Measurements from ENCODE around the gene ALK. TPM values are rescaled to one million over a fixed set of nuclear protein-coding genes. Genes with fewer than 3 reads are reported as not detected.

The ALK gene
- total RNA-seq, 2 donors from 2014 or later, result not detected

DNA sequence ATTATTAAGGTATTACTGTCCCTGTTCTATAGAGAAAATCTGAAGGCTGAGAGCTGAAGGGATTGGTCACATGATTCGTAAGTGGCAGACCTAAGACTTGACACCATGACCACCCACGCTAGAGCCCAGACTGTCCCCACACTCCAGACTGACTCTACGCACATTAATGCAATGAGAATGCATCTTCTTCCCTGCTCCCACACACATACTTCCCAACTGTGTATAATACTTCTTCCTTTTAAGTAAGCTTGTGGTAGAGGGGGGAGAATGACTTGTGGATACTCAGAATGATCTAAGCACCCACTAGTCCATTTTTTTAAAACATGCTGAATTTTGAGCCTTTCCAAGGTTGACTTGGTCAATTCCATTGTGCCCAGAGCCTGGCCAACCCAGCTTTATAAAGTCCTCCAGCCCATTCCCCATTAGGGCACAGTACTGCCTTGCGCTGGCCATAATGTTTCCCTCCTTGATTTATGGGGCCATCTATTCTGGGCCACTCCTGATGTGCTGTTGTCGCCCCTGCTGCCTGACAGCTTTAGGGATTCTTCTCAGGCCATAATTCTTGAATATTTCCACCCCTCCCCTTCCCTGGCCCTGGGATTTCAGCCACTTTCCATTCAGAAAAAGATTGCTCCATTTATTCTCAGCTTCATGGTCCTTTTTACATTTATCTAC is 28.7 kb downstream of the ALK start:
- no peaks in the 10 kb centered on the region for H3K4me1 Mint-ChIP-seq
- H3K27me3 Mint-ChIP-seq, result peaks cover 53% of the 10 kb centered on the region
- ATAC-seq, result no peak

DNA sequence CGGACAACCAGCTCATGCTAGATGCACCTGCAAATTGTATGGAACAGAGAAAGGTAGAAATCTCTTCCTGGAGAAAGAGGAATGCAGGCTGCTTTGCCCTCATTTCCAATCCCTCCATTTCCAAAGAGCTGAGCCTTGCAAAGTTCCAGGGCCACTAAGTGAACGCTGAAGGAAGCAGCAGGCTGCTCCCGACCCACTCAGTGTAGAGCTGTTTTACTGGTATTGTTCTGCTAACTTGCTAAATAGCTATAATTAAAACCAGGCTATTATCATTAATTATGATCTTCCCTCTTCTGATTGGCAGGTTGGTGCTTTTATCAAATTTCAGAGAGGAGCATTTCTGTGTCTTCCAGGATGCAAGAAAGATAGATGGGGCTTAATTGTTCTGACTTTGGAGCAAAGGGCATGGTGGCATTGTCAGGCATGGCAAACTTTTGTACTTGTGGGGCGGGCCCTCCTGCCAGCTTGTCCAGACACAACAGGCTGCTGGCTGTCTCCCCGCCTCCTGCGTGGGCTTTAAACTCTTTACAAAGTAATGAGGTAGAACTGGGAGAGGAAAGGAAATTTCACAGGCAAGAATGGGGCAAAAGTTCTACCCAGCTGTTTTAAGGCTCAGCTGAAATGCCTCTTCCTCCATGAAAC is 40.2 kb downstream of the ALK start:
- no peak overlapping the region for H3K27ac Mint-ChIP-seq
- no peaks in the 10 kb centered on the region for H3K9me3 ChIP-seq (ENCODE audit: control insufficient read depth, low read length, poor library complexity, severe bottlenecking)
- DNase-seq (no peak), ATAC-seq (no peak)
- peaks cover 18% of the 10 kb centered on the region for H3K27me3 Mint-ChIP-seq
- no peak overlapping the region for H3K4me3 Mint-ChIP-seq
- H3K4me1 Mint-ChIP-seq, result no peaks in the 10 kb centered on the region
- H3K36me3 Mint-ChIP-seq (ENCODE audit: low read depth), result no peaks in the 10 kb centered on the region

More for the DNA sequence above, 28.7 kb downstream of the ALK start:
- no peaks in the 10 kb centered on the region for H3K9me3 ChIP-seq (ENCODE audit: control insufficient read depth, low read length, poor library complexity, severe bottlenecking)
- no peak for DNase-seq
- H3K36me3 Mint-ChIP-seq (ENCODE audit: low read depth), result peaks cover 7% of the 10 kb centered on the region
- H3K27ac Mint-ChIP-seq, result no peak overlapping the region
- no peak overlapping the region for H3K4me3 Mint-ChIP-seq

DNA sequence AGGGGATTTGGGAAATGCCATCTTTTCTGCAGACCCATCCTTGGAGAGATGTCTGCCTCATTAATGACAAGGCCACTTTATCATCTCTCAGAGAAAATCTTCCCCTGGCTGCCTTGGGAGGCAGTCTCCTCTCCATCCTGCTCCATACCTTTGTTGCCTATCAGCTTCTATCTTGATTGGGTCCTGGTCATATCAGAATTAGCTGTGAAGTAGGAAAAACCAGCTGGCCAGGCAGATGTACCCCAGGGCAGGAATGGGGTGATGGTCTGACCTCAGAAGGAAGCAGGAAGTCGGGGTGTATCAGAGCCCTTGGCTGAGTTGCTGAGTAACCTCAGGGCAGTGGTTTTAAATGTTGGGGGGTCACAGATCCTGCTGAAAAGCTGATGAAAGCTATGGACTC is 41.3 kb downstream of the ALK start:
- DNase-seq (no peak), ATAC-seq (no peak)
- H3K9me3 ChIP-seq (ENCODE audit: control insufficient read depth, low read length, poor library complexity, severe bottlenecking), result no peaks in the 10 kb centered on the region
- H3K4me1 Mint-ChIP-seq, result no peaks in the 10 kb centered on the region
- peaks cover 18% of the 10 kb centered on the region for H3K27me3 Mint-ChIP-seq
- no peaks in the 10 kb centered on the region for H3K36me3 Mint-ChIP-seq (ENCODE audit: low read depth)
- no peak overlapping the region for H3K4me3 Mint-ChIP-seq
- H3K27ac Mint-ChIP-seq, result no peak overlapping the region

DNA sequence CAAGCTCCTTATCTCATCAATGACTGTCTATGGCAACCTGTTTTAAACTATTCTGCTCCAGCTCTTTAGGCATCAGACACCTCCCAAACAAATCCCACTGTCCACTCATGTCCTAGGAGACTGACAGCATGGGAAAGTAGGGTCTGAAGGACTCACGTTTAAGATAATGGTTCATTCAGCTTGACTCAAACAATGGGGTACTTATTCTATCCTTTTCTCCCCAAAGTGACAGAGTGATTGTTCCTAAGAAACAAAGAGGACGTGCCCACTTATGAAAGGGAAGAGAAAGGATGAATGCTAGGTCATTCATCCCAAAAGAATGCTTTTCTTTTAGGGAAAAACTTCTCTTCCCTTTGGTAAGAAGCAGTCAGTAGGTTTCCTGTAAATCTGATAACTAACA is 41.9 kb downstream of the ALK start:
- H3K4me3 Mint-ChIP-seq, result no peak overlapping the region
- H3K27me3 Mint-ChIP-seq, result peaks cover 18% of the 10 kb centered on the region
- ATAC-seq (no peak), DNase-seq (no peak)
- no peak overlapping the region for H3K27ac Mint-ChIP-seq
- H3K9me3 ChIP-seq (ENCODE audit: control insufficient read depth, low read length, poor library complexity, severe bottlenecking), result no peaks in the 10 kb centered on the region
- no peaks in the 10 kb centered on the region for H3K36me3 Mint-ChIP-seq (ENCODE audit: low read depth)
- no peaks in the 10 kb centered on the region for H3K4me1 Mint-ChIP-seq

DNA sequence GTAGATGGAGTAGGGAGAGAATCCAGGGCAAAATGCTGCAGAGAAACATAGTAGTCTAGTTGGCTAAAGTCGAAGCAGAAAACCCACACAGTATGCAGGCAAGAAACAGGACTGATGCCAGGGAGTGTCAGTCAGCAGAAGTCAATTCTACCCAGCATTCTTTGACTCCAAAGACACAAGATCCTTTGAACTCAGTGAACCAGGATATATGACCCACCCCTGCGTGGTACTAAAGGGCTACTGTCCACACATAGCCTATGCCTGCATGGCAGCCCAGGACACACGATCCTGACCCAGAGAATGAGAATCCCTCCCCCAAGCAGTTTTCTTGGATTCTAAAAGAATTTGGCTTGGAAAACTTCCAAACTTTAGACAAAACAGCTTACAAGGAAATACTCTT is 42.5 kb downstream of the ALK start:
- no peaks in the 10 kb centered on the region for H3K36me3 Mint-ChIP-seq (ENCODE audit: low read depth)
- H3K4me1 Mint-ChIP-seq, result no peaks in the 10 kb centered on the region
- no peak overlapping the region for H3K4me3 Mint-ChIP-seq
- H3K9me3 ChIP-seq (ENCODE audit: control insufficient read depth, low read length, poor library complexity, severe bottlenecking), result no peaks in the 10 kb centered on the region
- H3K27ac Mint-ChIP-seq, result no peak overlapping the region
- ATAC-seq, result no peak
- DNase-seq, result no peak
- peaks cover 18% of the 10 kb centered on the region for H3K27me3 Mint-ChIP-seq

DNA sequence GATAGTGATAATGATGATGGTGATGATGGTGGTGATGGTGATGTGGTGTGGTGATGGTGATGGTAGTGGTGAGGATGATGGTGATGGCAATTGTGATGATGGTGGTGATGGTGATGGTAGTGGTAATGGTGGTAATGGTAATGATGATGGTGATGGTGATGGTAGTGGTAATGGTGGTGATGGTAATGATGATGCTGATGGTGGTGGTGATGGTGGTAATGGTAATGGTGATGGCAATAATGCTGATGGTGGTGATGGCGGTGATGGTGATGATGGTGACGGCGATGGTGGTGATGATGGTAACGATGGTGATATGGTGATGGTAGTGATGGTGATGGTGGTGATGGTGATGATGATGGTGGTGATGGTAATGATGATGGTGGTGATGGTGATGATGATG is 45.0 kb downstream of the ALK start:
- H3K9me3 ChIP-seq (ENCODE audit: control insufficient read depth, low read length, poor library complexity, severe bottlenecking), result no peaks in the 10 kb centered on the region
- DNase-seq (no peak), ATAC-seq (no peak)
- Mint-ChIP-seq H3K4me1 (no peaks in the 10 kb centered on the region), H3K27me3 (peaks cover 13% of the 10 kb centered on the region), H3K4me3 (no peak overlapping the region), H3K27ac (no peak overlapping the region), H3K36me3 (ENCODE audit: low read depth) (no peaks in the 10 kb centered on the region)

DNA sequence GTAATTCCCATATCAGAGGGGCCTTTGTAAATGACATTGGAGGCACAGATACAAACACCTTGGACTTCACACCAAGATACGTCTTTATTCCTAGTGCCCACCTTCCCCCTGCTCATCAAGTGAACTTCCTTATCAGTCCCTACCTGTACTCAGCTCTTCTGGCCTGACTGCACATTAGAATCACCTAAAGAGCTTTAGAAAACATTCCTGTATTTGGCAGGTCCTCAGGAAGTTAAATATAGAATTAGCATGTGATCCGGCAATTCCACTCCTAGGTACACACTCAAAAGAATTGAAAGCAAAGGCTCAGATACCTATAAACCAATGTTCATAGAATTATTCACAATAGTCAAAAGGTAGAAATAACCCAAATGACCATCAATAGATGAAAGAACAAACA is 46.6 kb downstream of the ALK start:
- Mint-ChIP-seq H3K36me3 (ENCODE audit: low read depth) (no peaks in the 10 kb centered on the region), H3K27ac (no peak overlapping the region), H3K27me3 (peaks cover 11% of the 10 kb centered on the region), H3K4me1 (no peaks in the 10 kb centered on the region), H3K4me3 (no peak overlapping the region)
- no peaks in the 10 kb centered on the region for H3K9me3 ChIP-seq (ENCODE audit: control insufficient read depth, low read length, poor library complexity, severe bottlenecking)
- DNase-seq, result no peak
- ATAC-seq, result no peak

DNA sequence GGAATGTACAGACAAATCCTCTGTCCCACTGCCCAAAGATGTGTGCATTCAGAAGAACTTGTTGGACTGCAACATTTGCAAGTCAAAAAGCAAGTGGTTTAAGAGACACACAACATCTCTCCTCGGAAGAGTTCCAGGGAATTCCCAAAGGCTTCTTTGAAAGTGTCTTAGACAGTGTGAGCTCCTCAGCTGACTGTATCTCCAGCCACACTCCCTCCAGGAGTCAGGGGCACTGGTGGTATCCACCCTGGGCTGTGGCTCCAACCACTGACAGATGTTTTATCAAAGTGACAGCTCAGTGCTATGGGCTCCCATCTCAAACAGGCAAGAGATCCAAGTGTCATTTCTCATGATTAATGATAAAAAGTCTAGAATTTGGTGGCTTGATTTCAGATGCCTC is 48.5 kb downstream of the ALK start:
- no peaks in the 10 kb centered on the region for H3K36me3 Mint-ChIP-seq (ENCODE audit: low read depth)
- peaks cover 6% of the 10 kb centered on the region for H3K27me3 Mint-ChIP-seq
- H3K9me3 ChIP-seq (ENCODE audit: control insufficient read depth, low read length, poor library complexity, severe bottlenecking), result no peaks in the 10 kb centered on the region
- no peak overlapping the region for H3K27ac Mint-ChIP-seq
- no peaks in the 10 kb centered on the region for H3K4me1 Mint-ChIP-seq
- no peak for DNase-seq
- H3K4me3 Mint-ChIP-seq, result no peak overlapping the region
- ATAC-seq, result no peak

DNA sequence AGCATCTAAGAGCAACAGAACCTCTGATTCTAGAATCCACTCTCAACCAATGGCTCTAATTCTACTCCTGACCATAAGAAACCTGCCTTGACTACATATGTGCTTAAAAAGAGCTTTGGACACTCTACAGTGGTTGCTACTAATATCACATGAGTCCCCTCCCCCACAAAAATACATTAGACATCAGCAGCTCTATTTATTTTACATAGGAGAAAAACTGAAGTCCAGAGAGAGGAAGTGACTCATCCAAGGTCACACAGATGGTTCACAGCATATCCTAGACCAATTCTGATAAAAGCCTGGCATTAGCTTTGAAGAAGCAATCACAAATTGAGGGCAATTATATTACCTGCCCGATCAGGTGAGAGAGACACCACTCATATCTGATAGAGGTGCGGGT is 49.8 kb downstream of the ALK start:
- no peaks in the 10 kb centered on the region for H3K9me3 ChIP-seq (ENCODE audit: control insufficient read depth, low read length, poor library complexity, severe bottlenecking)
- Mint-ChIP-seq H3K4me3 (no peak overlapping the region), H3K27me3 (peaks cover 9% of the 10 kb centered on the region), H3K27ac (no peak overlapping the region), H3K36me3 (ENCODE audit: low read depth) (no peaks in the 10 kb centered on the region), H3K4me1 (no peaks in the 10 kb centered on the region)
- DNase-seq (no peak), ATAC-seq (no peak)

DNA sequence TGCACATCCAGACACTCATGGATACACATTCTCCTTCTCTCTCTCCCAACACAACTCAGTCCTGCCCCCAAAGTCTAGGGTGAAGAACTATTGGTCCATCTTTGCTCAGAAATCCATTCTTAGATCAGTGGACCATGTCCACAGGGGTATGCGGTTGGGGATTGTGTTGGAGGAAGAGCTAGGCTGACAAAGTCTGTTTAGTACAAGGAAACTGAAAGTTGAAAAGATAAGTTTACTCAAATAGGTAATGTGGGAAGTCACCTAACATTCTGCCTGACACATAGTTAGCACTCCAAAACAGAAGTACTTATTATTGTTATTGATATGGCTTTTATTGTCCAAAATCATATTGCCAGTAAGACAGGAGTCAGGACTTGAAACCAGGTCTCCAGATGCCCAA is 55.9 kb downstream of the ALK start:
- DNase-seq (no peak), ATAC-seq (no peak)
- no peak overlapping the region for H3K27ac Mint-ChIP-seq
- no peak overlapping the region for H3K4me3 Mint-ChIP-seq
- H3K27me3 Mint-ChIP-seq, result peaks cover 29% of the 10 kb centered on the region
- no peaks in the 10 kb centered on the region for H3K36me3 Mint-ChIP-seq (ENCODE audit: low read depth)
- no peaks in the 10 kb centered on the region for H3K9me3 ChIP-seq (ENCODE audit: control insufficient read depth, low read length, poor library complexity, severe bottlenecking)
- H3K4me1 Mint-ChIP-seq, result no peaks in the 10 kb centered on the region

DNA sequence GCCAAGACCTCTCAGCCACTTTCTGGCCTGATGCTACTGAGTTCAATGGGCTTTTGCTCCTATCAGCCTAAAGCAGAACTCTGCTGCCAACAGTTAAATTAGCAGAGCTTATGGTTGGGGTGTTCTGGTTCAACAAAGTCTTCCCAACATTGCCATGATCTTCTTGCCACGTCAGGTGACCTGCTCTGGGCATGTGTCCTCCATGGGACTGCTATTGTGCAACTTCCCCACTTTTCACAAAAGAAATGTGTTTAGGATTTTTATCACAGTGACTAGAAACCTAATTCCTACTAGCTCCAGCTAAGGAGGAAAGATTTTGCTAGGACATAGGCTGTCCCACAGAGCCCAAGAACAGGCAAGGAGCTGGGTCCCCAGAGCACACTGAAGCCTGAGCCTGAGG is 56.4 kb downstream of the ALK start:
- no peak for ATAC-seq
- Mint-ChIP-seq H3K27me3 (peaks cover 33% of the 10 kb centered on the region), H3K4me3 (no peak overlapping the region), H3K36me3 (ENCODE audit: low read depth) (no peaks in the 10 kb centered on the region), H3K4me1 (no peaks in the 10 kb centered on the region), H3K27ac (no peak overlapping the region)
- no peak for DNase-seq
- H3K9me3 ChIP-seq (ENCODE audit: control insufficient read depth, low read length, poor library complexity, severe bottlenecking), result no peaks in the 10 kb centered on the region

DNA sequence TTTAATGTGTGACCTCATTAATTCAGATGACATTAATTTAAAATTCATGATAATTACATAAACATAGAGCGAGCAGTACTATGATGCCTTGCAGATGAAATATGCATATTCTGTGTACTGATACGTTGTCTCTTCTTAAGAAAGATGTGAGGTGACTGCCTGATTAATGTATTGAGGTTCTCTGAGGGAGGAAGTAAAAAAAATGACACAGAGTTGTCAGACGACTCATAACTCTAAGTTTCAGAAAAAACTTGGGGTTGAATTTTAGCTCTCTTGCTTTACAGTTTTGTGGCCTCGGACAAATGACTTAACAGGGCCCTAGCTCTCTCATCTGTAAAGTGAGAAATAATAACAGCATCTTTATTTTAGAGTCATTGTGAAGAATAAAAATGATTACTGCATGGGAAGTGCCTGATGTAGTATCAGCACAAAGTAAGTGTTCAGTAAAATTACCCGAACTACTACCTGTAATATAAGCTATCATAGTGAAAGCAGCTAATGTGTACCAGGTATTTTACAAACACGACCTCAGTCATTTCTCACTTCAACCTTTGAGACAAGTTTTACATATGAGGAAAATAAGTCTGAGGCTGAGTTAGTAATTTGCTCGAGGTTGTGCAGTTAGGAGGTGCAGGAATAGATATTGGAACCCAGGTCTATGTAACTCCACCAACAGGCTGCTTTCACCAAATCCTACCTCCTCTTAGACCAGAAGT is 65.3 kb downstream of the ALK start:
- H3K9me3 ChIP-seq (ENCODE audit: control insufficient read depth, low read length, poor library complexity, severe bottlenecking), result peaks cover 4% of the 10 kb centered on the region
- ATAC-seq (no peak), DNase-seq (no peak)
- H3K36me3 Mint-ChIP-seq (ENCODE audit: low read depth), result peaks cover 4% of the 10 kb centered on the region
- H3K4me3 Mint-ChIP-seq, result no peak overlapping the region
- no peaks in the 10 kb centered on the region for H3K4me1 Mint-ChIP-seq
- no peak overlapping the region for H3K27ac Mint-ChIP-seq
- H3K27me3 Mint-ChIP-seq, result peaks cover 38% of the 10 kb centered on the region

DNA sequence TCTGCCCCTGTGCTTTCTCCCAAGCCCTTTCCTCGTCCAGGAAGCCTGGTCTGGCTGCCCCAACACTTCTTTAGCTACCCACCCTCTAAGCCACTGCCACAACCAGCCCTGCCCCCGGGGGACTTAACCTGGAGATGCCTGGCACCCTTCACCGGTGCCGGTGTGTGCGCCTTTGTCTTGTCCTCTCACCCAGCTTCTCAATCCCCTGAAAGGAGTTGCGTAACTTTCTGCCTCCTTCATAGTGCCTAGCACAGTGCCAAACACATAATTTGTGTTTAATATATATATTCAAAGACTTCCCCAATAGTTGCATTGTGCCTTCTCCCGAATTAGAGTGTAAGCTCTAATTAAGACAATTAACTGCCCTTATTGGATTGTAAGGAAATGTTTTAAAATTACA is 70.6 kb downstream of the ALK start:
- H3K27me3 Mint-ChIP-seq, result peaks cover 47% of the 10 kb centered on the region
- H3K4me1 Mint-ChIP-seq, result no peaks in the 10 kb centered on the region
- DNase-seq (no peak), ATAC-seq (no peak)
- H3K36me3 Mint-ChIP-seq (ENCODE audit: low read depth), result peaks cover 4% of the 10 kb centered on the region
- H3K27ac Mint-ChIP-seq, result no peak overlapping the region
- no peak overlapping the region for H3K4me3 Mint-ChIP-seq
- H3K9me3 ChIP-seq (ENCODE audit: control insufficient read depth, low read length, poor library complexity, severe bottlenecking), result no peaks in the 10 kb centered on the region

Measured in T-helper 17 cell (primary cell).